ENCODE measurements around the gene NAALADL2.

NAALADL2 gene

DNA sequence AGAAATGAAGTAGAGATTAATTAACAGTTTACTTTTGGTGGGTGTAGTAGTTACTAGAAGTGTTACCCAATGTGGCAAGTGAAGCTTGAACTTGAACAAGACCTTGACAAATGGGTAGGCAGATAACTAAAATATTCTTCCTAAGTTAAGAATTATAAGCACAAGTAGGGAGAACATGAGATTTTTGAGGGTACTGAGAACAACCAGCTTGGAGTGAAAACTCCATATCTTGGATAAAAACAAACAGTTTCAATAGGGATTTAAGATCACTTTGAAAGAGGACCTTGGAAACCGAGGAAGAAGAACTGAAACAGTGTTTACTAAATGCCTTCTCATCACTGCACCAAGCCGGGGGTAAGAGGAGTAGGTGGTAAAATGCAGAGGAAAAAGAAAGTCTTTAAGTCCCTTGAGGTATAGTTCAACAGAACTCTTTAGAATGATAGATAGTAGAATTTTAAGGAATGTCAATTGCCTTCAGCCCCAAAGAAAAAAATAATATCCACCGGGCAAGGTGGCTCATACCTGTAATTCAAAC is 496.7 kb downstream of the NAALADL2 start:
- Histone ChIP-seq H2AFZ (ENCODE audit: low read length) (no peak overlapping the region), H3K9me2 (ENCODE audit: low read depth, low read length) (no peaks in the 10 kb centered on the region)

DNA sequence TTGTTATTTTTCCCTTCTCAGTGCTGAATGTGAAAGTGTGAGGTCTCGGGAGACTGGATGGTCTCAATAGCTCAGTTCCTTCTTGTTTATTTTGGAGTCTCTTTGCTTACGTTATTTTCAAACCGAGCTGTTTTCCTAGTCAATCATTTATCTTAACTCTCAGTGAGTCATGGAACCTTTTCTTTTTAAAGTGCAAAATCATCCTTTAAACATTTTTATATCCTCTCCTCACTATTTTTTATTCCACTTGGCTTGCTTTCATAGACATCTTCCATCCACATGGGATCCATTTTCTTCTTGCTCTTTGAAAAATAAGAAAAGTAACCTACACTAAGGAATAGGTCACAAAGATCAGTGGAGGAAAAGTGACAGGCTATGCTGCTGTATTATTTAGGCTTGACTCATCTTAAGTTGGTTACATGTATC is 497.8 kb downstream of the NAALADL2 start:
- Histone ChIP-seq H3K4me3 (ENCODE audit: low read depth, low read length, poor library complexity, severe bottlenecking) (no peak overlapping the region), H3K27ac (ENCODE audit: low read depth, low read length, poor library complexity, severe bottlenecking) (no peak overlapping the region), H3F3A (ENCODE audit: insufficient read depth, low read length) (no peaks in the 10 kb centered on the region), H3K9me2 (ENCODE audit: low read depth, low read length) (no peaks in the 10 kb centered on the region), H2AFZ (ENCODE audit: low read length) (no peak overlapping the region), H3K79me2 (ENCODE audit: insufficient read depth, low read length) (no peaks in the 10 kb centered on the region), H3K4me2 (ENCODE audit: low read length) (no peak overlapping the region), H4K20me1 (ENCODE audit: insufficient read depth, low read length) (no peaks in the 10 kb centered on the region), H3K9me3 (ENCODE audit: low read length) (no peaks in the 10 kb centered on the region), H3K9ac (ENCODE audit: low read length) (no peak overlapping the region), H3K36me3 (ENCODE audit: insufficient read depth, low read length) (no peaks in the 10 kb centered on the region), H3K27me3 (ENCODE audit: insufficient read depth, low read length) (no peaks in the 10 kb centered on the region), H3K4me1 (ENCODE audit: insufficient read depth, low read length, severe bottlenecking) (peaks cover 6% of the 10 kb centered on the region)
- TF ChIP-seq, protein P1, sequence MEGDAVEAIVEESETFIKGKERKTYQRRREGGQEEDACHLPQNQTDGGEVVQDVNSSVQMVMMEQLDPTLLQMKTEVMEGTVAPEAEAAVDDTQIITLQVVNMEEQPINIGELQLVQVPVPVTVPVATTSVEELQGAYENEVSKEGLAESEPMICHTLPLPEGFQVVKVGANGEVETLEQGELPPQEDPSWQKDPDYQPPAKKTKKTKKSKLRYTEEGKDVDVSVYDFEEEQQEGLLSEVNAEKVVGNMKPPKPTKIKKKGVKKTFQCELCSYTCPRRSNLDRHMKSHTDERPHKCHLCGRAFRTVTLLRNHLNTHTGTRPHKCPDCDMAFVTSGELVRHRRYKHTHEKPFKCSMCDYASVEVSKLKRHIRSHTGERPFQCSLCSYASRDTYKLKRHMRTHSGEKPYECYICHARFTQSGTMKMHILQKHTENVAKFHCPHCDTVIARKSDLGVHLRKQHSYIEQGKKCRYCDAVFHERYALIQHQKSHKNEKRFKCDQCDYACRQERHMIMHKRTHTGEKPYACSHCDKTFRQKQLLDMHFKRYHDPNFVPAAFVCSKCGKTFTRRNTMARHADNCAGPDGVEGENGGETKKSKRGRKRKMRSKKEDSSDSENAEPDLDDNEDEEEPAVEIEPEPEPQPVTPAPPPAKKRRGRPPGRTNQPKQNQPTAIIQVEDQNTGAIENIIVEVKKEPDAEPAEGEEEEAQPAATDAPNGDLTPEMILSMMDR (IDR thresholded peaks at IDR 0.05; ENCODE audit: low read length) = no peak
- TF ChIP-seq EZH2 (IDR thresholded peaks at IDR 0.05; ENCODE audit: borderline replicate concordance, low read length) = no peak

More for the DNA sequence above, 496.7 kb downstream of the NAALADL2 start:
- Histone ChIP-seq H3K36me3 (ENCODE audit: insufficient read depth, low read length) (no peaks in the 10 kb centered on the region), H3K9ac (ENCODE audit: low read length) (no peak overlapping the region), H3K4me3 (ENCODE audit: low read depth, low read length, poor library complexity, severe bottlenecking) (no peak overlapping the region), H3K27ac (ENCODE audit: low read depth, low read length, poor library complexity, severe bottlenecking) (no peak overlapping the region), H3K9me3 (ENCODE audit: low read length) (no peaks in the 10 kb centered on the region), H3K27me3 (ENCODE audit: insufficient read depth, low read length) (no peaks in the 10 kb centered on the region), H3K4me1 (ENCODE audit: insufficient read depth, low read length, severe bottlenecking) (peaks cover 13% of the 10 kb centered on the region), H3K79me2 (ENCODE audit: insufficient read depth, low read length) (no peaks in the 10 kb centered on the region), H3K4me2 (ENCODE audit: low read length) (no peak overlapping the region), H3F3A (ENCODE audit: insufficient read depth, low read length) (no peaks in the 10 kb centered on the region), H4K20me1 (ENCODE audit: insufficient read depth, low read length) (no peaks in the 10 kb centered on the region)
- no peak for TF ChIP-seq EZH2 (IDR thresholded peaks at IDR 0.05; ENCODE audit: borderline replicate concordance, low read length)
- TF ChIP-seq, protein P1 (IDR thresholded peaks at IDR 0.05; ENCODE audit: low read length) = no peak

DNA sequence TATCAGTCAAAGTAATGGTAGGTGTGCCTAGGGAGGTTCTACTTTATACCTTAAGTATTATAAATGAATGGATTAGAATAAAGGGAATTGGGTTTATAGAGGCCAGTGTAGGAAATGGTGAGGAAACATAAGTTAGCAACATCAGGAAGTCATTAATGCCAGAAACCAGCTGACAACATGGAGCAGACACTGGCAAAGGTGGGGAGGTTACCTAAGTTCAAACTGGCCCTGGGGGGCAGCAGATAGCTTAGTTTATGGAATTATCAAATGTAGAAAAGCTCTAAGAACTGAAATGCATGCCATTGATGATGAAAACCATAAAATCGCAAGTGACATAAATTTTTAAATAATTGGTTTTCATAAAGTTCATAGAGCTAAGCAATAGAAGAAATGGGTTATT is 498.6 kb downstream of the NAALADL2 start:
- Histone ChIP-seq H3K9me2 (ENCODE audit: low read depth, low read length) (no peaks in the 10 kb centered on the region), H3K4me3 (ENCODE audit: low read depth, low read length, poor library complexity, severe bottlenecking) (no peak overlapping the region), H4K20me1 (ENCODE audit: insufficient read depth, low read length) (no peaks in the 10 kb centered on the region), H3K9me3 (ENCODE audit: low read length) (no peaks in the 10 kb centered on the region; the same call in 1 of the 2 replicates), H3K9ac (ENCODE audit: low read length) (no peak overlapping the region), H3K27ac (ENCODE audit: low read depth, low read length, poor library complexity, severe bottlenecking) (no peak overlapping the region), H3K27me3 (ENCODE audit: insufficient read depth, low read length) (no peaks in the 10 kb centered on the region), H3K79me2 (ENCODE audit: insufficient read depth, low read length) (no peaks in the 10 kb centered on the region), H3F3A (ENCODE audit: insufficient read depth, low read length) (no peaks in the 10 kb centered on the region), H2AFZ (ENCODE audit: low read length) (no peak overlapping the region), H3K4me1 (ENCODE audit: insufficient read depth, low read length, severe bottlenecking) (no peaks in the 10 kb centered on the region), H3K4me2 (ENCODE audit: low read length) (no peak overlapping the region), H3K36me3 (ENCODE audit: insufficient read depth, low read length) (no peaks in the 10 kb centered on the region)
- no peak for TF ChIP-seq EZH2 (IDR thresholded peaks at IDR 0.05; ENCODE audit: borderline replicate concordance, low read length)
- TF ChIP-seq, protein P1 (IDR thresholded peaks at IDR 0.05; ENCODE audit: low read length) = peak; percentile 15; the same call in 1 of the 2 replicates

Data from OCI-LY1 (cell line).